ENCODE results near the gene CPSF4.
A peak's percentile ranks its signal among the peaks of the same experiment; 100 is the strongest.
"Not testable (repeated sequence)": the region's sequence is repeated elsewhere in the genome, so short reads cannot be mapped to it uniquely, and the experiment has no call there.

Gene CPSF4

GRCh38 chr7:99408379-99409191, 30.2 kb upstream of the CPSF4 start, which contains the start of the genes BUD31 and PDAP1:
Gene BUD31 (plus strand): TSS chr7:99408969. CDS start chr7:99411093, 2,124 bp downstream.
Gene PDAP1 (minus strand): TSS chr7:99408597. CDS start chr7:99408548, 49 bp downstream.
- DNase-seq (ENCODE audit: low read depth in 2 of 2): peak; percentile 91

- DNase-seq (ENCODE audit: low read depth in 2 of 2): no peak
Observed at GRCh38 chr7:99409192-99409572, 29.6 kb upstream of the CPSF4 start.

GRCh38 chr7:99409806-99410205, 28.9 kb upstream of the CPSF4 start:
- no peak for DNase-seq (ENCODE audit: low read depth in 2 of 2)

- no peak for DNase-seq (ENCODE audit: low read depth in 2 of 2)
Observed at GRCh38 chr7:99410635-99411034, 28.1 kb upstream of the CPSF4 start.

GRCh38 chr7:99415513-99416127, 23.1 kb upstream of the CPSF4 start:
- DNase-seq (ENCODE audit: low read depth in 2 of 2): not testable (repeated sequence)

- no peak for DNase-seq (ENCODE audit: low read depth in 2 of 2)
Observed at GRCh38 chr7:99418260-99418659, 20.5 kb upstream of the CPSF4 start.

- DNase-seq (ENCODE audit: low read depth in 2 of 2): no peak
Observed at GRCh38 chr7:99419323-99420021, 19.3 kb upstream of the CPSF4 start.

GRCh38 chr7:99420213-99420612, 18.5 kb upstream of the CPSF4 start:
- DNase-seq (ENCODE audit: low read depth in 2 of 2): no peak

- DNase-seq (ENCODE audit: low read depth in 2 of 2): no peak
Observed at GRCh38 chr7:99420986-99421385, 17.8 kb upstream of the CPSF4 start.

GRCh38 chr7:99422186-99422585, 16.6 kb upstream of the CPSF4 start:
- DNase-seq (ENCODE audit: low read depth in 2 of 2): no peak

- DNase-seq (ENCODE audit: low read depth in 2 of 2): no peak
Observed at GRCh38 chr7:99422625-99423024, 16.1 kb upstream of the CPSF4 start.

GRCh38 chr7:99424932-99425730, 13.6 kb upstream of the CPSF4 start:
- no peak for DNase-seq (ENCODE audit: low read depth in 2 of 2)

GRCh38 chr7:99428972-99429566, 9.7 kb upstream of the CPSF4 start:
- no peak for DNase-seq (ENCODE audit: low read depth in 2 of 2)

GRCh38 chr7:99429756-99430155, 9.0 kb upstream of the CPSF4 start:
- DNase-seq (ENCODE audit: low read depth in 2 of 2): no peak

- not testable (repeated sequence) for DNase-seq (ENCODE audit: low read depth in 2 of 2)
Observed at GRCh38 chr7:99431756-99432540, 6.8 kb upstream of the CPSF4 start.

- DNase-seq (ENCODE audit: low read depth in 2 of 2): no peak
Observed at GRCh38 chr7:99433158-99433557, 5.6 kb upstream of the CPSF4 start.

- DNase-seq (ENCODE audit: low read depth in 2 of 2): no peak
Observed at GRCh38 chr7:99437946-99438572, 684 bp upstream of the CPSF4 start.

GRCh38 chr7:99440195-99440594, 1.5 kb downstream of the CPSF4 start:
- no peak for DNase-seq (ENCODE audit: low read depth in 2 of 2)

- DNase-seq (ENCODE audit: low read depth in 2 of 2): no peak
Observed at GRCh38 chr7:99446096-99446495, 7.4 kb downstream of the CPSF4 start.

- DNase-seq (ENCODE audit: low read depth in 2 of 2): no peak
Observed at GRCh38 chr7:99447943-99448342, 9.2 kb downstream of the CPSF4 start.
